ENCODE data around the gene LRRC47.

The LRRC47 gene

DNA sequence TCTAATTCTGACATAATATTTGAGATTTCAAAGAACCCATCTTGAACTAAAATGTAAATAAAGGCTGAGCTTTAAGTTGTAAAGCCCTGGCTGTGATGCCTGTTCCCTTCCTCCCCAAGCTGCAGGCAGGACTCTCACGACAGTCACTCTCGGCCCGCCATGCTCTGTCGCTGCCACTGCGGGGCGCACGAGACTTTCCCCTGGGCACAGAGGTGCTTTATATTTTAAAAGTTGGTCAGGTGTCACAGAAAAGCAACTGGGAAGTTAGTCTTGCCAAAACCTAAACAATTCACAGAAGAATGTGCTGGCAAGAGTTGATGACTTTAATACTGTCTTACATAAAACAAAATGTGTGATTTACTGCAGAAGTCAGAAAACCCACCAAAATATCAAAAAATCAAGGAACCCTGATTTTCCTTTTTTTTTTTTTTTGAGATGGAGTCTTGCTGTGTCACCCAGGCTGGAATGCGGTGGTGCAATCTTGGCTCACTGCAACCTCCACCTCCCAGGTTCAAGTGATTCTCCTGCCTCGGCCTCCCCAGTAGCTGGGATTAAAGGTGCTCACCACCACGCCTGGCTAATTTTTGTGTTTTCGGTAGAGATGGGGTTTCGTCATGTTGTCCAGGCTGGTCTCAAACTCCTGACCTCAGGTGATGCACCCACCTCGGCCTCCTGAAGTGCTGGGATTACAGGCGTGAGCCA lies 10.7 kb downstream of the LRRC47 start:
- no peak for DNase-seq

DNA sequence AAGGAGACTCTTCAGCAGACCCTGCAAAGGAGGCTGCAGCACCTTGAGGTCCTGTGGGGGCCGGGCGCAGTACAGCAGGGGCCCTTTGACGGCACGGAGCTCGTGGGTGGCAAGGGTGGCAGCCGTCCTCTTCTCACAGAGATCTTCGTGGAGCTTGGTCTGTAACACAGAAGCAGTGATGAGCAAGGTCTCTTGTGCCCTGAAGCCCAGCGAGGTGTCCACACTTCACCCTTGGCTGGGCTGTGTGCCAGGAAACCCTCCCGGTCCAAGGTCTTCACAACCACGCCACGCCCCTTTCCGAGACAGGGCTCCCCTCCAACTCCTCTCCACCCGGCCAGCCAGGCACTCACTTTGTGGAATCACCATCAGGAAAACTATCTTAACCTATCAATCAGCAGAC lies 11.3 kb downstream of the LRRC47 start:
- DNase-seq: no peak

DNA sequence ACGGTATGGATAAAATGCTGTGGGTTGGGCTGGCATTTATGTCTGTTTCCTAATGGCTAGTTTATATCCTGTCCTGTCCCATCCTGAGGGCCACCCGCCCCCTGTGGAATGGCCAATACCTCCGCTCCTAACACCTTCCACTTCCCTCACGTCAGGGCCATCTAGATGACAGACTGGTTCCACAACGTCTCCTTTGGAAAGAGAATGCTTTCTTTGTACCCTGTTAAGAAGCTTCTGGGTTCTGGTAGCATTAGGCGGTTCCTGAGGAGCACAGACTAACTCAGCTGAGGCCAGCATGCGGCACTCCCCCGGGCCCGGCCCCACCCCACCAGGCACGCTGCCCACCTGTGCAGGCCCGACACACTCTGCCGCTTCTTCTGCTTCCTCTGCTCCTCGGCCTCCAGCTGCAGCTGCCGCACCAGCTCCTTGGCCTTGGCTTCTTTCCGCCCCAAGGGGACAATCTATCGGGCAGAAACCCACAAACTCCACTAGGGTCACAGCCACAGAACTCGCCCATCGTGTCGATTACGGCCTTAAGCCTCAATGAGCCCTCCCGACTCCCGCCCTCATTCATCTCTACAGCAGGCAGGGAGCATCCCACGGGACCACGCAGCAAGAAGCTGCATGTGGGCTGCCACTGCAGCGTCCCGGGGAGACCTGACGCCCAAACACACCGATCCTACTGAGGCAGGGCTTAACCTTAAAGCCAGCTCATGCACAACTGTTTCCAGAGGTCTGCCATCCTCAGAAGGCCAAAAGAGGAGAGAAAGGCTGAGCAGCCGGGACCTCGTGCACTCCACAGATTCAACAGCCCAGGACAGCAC lies 12.4 kb downstream of the LRRC47 start:
- DNase-seq: no peak

DNA sequence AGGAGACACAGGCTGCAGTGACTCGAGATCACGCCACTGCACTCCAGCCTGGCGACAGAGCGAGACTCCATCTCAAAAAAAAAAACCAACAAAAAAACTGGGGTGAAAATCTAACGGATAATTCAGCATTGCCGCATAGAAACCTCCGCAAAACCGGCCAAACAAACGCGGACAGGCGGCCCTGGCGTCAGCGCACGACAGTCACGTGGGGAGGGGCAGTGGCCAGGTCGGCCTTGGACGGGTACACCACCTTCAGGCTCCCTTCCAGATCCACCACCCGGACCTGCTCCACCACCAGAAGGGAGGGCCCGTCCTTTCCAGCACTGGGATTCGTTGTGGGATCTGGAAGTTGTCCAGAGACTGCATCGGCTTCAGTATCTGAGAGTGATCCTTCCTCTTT lies 15.4 kb downstream of the LRRC47 start:
- no peak for DNase-seq

DNA sequence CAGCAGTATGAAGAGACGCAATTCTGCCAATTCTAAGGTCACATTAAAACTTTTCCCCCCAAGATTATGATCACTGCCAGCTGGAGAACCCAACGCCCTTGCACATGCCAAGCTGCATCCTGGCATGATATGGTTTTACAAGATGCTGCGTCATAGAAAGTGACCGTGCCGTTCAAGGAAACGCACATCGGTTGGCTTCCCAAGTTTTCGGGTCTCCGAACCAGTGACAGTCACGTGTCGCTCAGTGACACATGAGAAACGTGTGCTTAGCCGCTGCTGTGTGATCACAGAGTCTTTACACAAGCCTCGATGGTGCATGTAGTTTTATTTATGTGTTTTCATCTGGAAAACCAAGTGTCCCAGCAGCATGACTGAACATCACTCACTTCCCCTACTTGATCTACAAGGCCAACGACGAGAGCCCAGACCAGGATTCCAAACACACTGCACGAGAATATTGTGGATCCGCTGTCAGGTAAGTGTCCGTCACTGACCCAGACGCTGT lies 16.3 kb downstream of the LRRC47 start:
- DNase-seq: no peak

DNA sequence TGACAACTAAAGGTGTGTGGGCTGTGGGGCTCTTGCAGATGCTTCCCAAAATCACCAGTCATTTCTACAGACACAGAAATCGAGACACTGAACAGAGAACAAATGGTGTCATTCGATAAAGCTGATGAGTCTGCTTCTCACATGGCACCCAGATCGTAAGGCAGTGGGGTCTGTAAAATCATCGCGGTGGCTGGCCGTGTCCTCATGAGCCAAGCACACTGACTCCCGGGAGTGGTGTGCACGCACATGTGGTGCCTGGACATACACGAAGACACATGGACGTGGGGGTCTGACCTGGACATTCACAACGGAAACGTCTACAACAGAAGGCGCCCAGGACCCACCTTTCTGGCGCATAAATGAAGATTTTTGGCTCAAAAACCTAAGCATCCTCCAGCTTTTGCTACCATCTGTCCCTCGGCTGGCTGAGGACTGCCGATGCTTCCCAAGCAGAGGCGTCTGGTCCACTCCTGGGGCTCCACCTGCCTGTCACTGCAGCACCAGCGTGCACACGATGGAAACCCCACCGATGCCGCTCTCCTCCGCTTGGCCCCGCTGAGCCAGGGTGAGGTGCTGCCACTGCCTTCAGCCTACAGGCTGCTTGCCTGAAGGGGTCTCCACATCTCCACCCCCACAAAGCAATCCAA lies 16.9 kb downstream of the LRRC47 start:
- DNase-seq: no peak

DNA sequence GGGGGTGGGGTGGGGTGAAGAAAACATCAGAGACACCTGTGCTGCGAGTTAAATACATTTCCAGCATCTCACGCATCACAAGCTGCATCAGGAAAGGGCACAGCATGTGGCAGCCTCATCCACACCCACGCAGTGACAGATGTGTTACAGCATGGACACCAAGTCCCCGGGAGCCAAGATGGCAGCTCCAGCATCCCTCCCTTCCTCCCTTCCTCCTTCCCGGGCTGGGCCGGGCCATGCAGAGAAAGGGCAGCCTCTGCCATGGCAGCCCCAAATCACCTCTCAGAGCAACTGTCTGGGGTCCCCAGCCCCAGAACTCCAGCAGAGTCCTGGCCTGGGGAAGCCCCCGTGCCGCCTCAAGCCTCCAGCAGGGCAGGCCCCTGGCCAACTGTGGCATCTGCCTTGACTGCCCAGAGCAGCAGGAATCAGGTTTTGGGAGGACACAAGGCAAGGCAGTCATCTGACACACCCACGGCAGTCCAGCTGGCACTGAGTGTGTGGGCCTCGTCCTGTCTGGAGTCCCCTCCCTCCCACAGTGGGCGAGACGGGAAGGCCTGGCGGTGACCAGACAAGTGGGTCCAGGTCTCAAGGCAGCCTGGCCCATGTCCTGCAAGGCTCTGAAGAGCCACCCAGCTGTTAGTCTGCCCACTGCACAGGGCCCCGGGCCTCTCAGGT lies 17.6 kb downstream of the LRRC47 start:
- no peak for DNase-seq

DNA sequence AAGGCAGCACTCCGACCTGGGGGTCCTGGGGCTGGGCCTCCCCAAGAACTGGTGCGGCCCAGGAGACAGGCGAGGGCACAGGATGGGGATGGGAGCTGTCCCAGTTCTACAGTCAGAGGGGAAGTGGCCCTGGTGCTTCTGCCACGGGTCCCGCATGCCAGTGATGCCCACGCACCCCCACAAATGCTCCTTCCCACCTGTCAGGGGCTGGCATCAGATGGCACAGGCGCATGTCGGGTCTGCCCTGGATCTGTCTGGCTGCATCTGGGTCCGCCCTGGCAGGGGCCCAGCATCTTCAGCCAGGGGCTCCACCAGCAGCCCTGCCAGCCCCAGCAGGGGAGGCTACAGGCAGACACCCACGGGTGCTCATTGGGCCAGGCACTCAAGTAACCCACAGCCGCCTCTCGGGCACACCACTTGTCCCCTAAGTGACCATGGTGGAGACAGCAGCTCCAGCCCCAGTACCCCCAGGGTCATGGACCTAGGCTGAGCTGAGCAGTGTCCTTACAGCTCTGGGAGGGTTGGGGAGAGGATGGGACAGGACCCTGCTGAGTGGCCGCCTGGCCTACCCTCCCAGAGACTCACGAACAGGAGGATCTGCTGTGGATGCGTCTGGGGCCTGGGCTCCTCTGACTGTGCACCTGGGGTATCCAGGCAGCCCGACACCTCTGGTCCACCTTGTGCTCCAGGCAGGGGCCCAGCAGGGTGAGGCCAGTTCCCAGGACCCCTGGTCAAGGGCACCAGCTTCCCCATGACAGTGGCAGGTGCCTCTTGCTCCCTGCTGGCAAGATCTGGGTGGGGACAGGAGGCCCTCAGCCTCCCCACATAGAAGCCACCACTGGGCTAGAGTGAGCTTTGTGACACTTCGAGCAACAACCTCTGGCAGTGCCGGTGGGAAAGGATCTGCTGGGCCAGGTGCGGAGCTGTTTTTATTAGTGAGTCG lies 18.4 kb downstream of the LRRC47 start:
- DNase-seq: no peak

DNA sequence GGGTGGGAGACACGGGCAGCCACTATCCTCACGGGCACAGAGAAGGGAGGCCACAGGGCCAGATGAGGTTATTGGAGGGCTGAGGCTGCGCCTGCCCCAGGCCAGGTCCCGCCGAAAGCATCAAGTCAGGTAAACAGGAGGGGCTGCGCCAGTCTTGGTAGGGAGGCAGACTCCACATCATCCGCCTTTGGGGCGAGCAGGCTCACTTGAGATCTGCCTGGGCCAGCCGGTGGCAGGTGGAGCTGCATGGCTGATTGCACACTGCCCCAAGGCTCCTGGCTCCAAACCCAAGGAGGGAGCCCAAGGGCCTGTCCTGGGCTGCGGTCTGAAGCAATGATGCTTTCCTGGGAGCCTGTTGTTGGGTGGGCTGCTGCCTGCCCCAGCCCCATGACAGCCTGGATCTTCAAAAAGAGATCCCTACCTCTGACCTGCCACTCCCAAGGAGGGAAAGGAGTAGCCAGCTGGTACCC lies 19.2 kb downstream of the LRRC47 start:
- no peak for DNase-seq

DNA sequence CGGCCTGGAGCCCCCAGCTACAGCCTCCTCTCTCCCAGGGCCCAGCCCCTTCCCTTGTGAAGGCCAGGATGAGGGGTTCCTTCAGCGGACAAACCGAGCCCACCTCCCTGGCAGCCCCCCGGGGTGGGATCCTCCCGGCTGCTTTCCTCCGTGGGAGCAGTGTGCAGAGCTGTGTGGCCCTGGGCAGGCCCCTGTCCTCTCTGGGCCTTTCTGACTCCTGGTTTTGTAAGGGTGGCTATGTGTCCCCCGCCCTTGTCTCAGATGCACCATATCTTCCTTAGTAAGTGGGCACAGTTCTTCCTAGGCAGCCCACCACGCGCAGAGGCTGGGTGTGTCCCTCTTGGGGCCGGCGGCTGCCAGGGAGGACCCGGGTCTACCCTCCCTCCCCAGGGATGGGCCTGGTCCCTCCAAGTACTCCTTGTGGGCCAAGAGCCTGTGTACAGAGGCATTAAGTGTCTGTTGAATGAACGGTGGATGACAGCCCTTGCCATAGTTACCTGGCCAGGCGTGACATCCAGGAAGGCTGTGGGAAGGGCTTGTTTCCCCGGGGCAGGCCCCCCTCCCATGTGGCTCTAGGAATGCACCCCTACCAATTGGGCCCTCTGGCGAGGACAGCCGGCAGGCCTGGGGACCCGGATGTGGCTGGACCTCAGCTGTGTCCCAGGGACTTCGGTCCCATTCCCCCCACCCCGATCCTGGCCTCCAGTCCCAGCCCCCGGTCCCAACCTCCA lies 19.9 kb downstream of the LRRC47 start:
- no peak for DNase-seq

DNA sequence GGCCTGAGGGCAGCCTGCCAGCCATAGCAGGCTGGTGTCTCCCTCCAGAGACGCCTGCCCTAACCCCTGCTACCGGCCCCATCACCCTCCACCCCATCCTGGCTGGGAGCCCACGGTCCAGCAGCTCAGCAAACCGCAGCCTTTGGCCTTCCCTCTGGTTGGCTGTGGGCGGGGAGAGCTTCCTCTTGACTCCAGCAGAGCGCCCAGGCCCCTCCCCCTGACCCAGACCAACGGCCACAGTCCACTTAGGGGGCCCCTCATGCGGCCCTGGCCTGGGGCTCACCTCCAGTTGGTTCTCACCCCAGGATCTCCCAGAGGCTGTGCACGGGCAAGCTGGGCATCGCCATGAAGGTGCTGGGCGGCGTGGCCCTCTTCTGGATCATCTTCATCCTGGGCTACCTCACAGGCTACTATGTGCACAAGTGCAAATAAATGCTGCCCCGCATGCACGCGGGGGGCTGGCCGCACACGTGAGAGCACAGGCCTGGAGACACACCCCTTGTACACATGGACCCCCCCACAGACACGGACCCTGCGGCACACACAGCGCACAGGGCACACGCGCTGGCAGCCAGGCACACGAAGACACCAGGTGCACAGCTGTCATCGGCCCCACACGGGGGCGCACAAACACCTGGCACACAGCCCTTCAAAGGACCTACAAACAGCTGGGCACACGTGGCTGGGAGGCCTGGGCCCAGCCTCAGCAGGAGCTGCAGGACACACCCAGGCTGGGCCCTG lies 20.6 kb downstream of the LRRC47 start:
- DNase-seq: peak; percentile 65

DNA sequence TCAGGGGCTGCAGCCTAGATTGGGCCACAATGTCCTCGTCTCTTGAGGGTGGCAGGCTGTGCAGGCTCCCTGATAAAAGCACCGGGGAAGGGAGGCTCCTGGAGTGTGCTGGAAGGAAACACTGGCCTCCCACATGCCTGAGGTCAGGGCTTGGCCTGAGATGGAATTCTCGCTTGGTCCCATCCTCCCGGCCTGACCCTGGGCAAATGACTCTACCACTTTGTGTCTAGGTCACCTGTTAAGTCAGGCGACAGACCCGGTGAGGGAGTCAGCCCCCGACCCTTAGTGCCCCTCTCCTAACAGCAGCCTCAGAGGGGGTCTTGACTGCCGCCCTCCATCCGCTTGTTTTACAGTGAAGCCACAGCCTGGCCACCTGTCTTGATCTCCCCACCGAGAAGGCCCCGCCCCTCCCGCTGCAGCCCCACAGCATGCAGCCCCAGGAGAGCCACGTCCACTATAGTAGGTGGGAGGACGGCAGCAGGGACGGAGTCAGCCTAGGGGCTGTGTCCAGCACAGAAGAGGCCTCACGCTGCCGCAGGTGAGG lies 21.3 kb downstream of the LRRC47 start:
- DNase-seq: no peak

DNA sequence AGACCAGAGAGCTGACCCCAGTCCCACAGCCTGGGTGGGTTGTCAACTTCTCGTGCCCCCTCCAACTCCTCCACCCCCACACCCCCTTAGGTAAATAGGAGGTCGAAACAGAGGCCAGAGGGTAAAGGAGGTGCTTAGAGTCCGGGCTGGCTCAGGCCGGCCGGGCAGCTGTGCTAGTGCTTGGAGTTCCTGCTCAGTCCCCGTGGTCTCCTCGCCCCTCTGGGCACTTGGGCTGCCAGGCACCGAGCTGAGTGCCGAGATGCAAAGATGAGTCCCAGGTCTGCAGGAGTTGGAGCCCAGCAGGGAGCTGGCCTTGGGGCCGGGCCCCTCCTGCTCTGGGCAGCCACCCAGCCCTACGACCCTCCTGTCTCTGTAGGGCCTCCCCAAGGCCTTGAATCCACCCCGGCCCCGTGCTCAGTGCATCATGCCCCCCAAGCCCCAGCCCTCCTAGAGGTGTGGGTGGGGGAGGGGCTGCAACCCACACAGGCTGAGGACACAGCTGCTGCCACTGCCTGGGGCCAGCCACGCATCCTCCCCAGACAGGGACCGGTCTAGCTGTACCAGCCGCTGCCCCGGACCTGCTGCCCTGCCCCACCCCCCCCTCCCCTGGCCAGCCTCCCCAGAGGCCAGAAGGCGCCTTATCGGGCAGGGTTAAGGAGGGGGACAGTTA lies 21.9 kb downstream of the LRRC47 start:
- DNase-seq: no peak

DNA sequence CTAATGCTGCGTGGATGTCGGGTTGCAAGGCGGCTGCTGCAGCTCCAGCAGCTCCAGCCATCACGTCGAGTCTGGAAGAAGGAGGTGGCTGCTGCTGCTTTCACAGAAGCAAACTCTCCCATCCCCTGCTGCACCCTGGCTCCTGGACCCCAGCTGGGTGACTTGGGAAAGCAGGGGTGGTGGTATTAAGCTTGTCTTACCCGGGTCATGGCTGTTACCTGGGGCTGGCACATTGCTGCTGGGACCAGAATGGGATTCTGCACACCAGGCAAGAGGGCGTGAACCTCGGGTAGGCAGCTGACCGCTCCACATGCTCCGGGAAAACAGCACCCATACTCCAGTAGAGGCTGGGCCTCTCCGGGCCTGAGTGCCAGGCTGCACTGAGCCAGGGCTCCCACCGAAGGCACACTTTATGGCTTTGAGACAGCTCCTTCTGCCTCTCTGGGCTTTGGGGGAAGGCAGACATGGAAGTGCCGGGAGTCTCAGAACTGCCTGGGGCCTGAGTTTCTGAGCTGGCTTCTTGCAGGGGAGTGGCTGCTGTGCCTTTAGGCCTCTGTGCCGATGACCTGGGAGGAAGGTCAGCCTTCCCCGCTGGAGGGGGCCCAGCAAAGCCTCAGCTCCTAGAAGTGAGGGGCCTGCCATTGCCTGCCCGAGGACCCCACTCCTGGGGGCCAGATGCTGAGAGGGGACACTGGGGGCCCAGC lies 22.6 kb downstream of the LRRC47 start:
- DNase-seq: no peak

DNA sequence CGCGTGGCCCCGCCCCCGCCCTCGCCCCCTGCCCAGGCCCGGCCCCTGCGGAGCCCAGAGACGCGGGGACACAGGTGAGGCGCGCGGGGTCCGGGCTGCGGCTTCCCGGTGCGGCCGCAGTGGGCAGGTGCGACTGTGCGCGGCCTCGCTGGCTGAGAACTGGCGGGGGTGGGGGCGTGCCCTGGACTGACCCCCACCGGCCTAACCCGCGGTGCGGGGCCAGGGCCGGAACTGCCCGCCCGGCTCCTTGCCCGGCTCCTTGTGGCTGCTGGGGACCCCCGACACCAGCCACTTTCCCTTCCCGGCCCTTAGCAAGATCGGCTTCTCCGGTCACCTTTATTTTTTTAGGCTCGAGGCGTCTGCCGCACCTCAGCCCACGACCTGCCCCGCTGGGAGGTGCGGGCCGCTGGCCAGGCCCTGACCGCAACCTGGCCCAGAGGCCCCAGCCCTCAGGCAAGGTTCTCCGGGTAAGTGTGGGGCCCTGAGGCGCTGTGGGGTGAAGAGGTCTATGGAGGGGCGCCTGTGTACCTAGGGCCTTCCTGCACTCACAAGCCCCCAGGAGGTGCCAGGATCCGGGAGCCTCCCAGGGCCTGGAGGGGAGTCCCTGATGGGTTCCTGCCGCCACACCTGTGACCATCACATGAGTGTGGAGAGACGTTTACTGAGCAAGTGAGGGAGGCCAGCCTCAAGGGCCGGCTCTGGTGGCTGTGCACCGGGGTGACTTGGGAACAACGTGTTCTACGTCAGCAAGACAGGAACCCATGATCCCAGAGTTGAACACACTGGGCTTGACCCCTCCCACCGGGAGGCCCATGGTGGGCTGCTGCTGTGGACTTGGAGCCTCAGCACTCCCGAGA lies 23.4 kb downstream of the LRRC47 start, which contains the start of gene SMIM1:
Gene SMIM1 (plus strand): TSS at position 35 of the 857 bp plus-strand sequence. CDS start 2,625 bp downstream, outside the sequence.
- no peak for DNase-seq

DNA sequence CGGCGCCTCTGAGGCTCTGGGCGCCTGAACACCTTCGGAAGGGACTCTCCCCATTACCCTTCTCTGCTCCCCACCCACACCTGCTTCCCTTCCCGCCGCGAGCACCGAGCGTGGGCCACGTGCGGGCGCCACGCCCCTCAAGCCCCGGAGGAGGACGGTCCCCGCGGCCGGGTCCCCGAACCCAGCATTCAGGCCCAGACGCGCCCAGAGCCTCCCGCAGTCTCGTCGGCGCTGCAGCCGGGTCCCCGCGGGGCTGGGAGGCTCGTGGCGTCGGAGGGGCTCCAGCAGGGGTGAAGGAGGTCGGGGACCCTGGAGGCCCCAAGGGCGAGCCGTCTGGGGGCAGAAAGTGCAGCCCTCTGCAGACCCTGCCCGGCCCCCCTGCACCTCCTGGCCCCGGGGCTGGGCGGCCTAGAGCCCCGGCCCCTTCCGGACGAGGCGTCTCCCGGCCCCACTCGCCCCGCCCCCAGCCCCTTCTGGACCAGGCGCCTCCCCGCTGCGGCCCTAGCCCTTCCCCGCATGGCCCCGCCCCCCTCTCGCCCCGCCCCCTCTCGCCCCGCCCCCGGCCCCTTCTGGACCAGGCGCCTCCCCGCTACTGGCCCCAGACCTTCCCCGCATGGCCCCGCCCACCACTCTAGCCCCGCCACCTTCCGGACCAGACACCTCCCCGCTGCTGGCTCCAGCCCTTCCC lies 24.1 kb downstream of the LRRC47 start:
- DNase-seq: peak; percentile 97
